Ascending aorta (tissue), 2 donors: Measurements from ENCODE around the gene PARVB. TPM values are rescaled to one million over a fixed set of nuclear protein-coding genes. Genes with fewer than 3 reads are reported as not detected.
A peak's percentile ranks its signal among the peaks of the same experiment; 100 is the strongest.

Source experiments
- DNase-seq, 2 donors: peaks; one replicate each; pipeline ENCODE4 v3.0.0-alpha.2; 2019; ENCODE audit warnings: low spot score in 2 of 2
- H3K27ac ChIP-seq, 2 donors: fragments of 200-600 bp; sonication (generic); one replicate each; pipeline ENCODE4 v1.5.1; 2016 to 2017; ENCODE audit warnings: mild to moderate bottlenecking in 1 of 2
- H3K27me3 ChIP-seq: fragments of 200-600 bp; sonication (generic); one replicate; pipeline ENCODE4 v1.5.1; 2017
- H3K36me3 ChIP-seq, 2 donors: fragments of 200-600 bp; sonication (generic); one replicate each; pipeline ENCODE4 v1.5.1; 2016
- H3K4me1 ChIP-seq, 2 donors: fragments of 200-600 bp; sonication (generic); one replicate each; pipeline ENCODE4 v1.5.1; 2016 to 2017; ENCODE audit warnings: mild to moderate bottlenecking in 1 of 2
- H3K4me3 ChIP-seq, 2 donors: fragments of 200-600 bp; sonication (generic); one replicate each; pipeline ENCODE4 v1.5.1; 2016 to 2017; ENCODE audit warnings: mild to moderate bottlenecking in 1 of 2
- H3K9me3 ChIP-seq, 2 donors: fragments of 200-600 bp; sonication (generic); one replicate each; pipeline ENCODE4 v1.5.1; 2016
- intact Hi-C: fragments of 100-400 bp; cut with DNase I; formaldehyde crosslinking; loops from one replicate; pipeline ENCODE4 v1.15.1; 2023
- total RNA-seq: library from RNA; depleted of rRNA; stranded (reverse); fragments of >200 nt; gene quantifications from one replicate; pipeline ENCODE4 v1.1.0, GENCODE V29; 2016
- TF ChIP-seq, protein P1 (sequence below), 3 experiments: fragments of 200-600 bp in 2 of 3; fragments of 450-650 bp in 1 of 3; sonication (generic) in 2 of 3; IDR thresholded peaks; one replicate each; pipeline ENCODE4 v1.5.1; 2016 to 2019; ENCODE audit warnings: antibody characterized with exemption in 3 of 3, mild to moderate bottlenecking in 1 of 3, moderate library complexity in 1 of 3

PARVB gene
- total RNA-seq, 1 donor from 2014 or later = 33.8 TPM

- Histone ChIP-seq H3K36me3 (no peaks in the 10 kb centered on the region), H3K4me3 (no peak overlapping the region), H3K4me1 (no peaks in the 10 kb centered on the region), H3K27ac (no peak overlapping the region), H3K27me3 (no peaks in the 10 kb centered on the region), H3K9me3 (no peaks in the 10 kb centered on the region)
- no peak for DNase-seq
- intact Hi-C loops = no loop called here
- TF ChIP-seq, protein P1, sequence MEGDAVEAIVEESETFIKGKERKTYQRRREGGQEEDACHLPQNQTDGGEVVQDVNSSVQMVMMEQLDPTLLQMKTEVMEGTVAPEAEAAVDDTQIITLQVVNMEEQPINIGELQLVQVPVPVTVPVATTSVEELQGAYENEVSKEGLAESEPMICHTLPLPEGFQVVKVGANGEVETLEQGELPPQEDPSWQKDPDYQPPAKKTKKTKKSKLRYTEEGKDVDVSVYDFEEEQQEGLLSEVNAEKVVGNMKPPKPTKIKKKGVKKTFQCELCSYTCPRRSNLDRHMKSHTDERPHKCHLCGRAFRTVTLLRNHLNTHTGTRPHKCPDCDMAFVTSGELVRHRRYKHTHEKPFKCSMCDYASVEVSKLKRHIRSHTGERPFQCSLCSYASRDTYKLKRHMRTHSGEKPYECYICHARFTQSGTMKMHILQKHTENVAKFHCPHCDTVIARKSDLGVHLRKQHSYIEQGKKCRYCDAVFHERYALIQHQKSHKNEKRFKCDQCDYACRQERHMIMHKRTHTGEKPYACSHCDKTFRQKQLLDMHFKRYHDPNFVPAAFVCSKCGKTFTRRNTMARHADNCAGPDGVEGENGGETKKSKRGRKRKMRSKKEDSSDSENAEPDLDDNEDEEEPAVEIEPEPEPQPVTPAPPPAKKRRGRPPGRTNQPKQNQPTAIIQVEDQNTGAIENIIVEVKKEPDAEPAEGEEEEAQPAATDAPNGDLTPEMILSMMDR (IDR thresholded peaks at IDR 0.05) = no peak
These were observed 164.2 kb downstream of the PARVB start for GRCh38 chr22:44188316-44188715.

GRCh38 chr22:44188986-44189630 lies 165.0 kb downstream of the PARVB start:
- H3K36me3 ChIP-seq = no peaks in the 10 kb centered on the region
- H3K9me3 ChIP-seq = no peaks in the 10 kb centered on the region
- intact Hi-C loops = no loop called here
- peak in 1 of 2 donors; percentile 6 for DNase-seq
- no peaks in the 10 kb centered on the region for H3K4me1 ChIP-seq
- TF ChIP-seq, protein P1 (IDR thresholded peaks at IDR 0.05) = no peak
- no peaks in the 10 kb centered on the region for H3K27me3 ChIP-seq
- H3K27ac ChIP-seq = no peak overlapping the region
- no peak overlapping the region for H3K4me3 ChIP-seq

DNA sequence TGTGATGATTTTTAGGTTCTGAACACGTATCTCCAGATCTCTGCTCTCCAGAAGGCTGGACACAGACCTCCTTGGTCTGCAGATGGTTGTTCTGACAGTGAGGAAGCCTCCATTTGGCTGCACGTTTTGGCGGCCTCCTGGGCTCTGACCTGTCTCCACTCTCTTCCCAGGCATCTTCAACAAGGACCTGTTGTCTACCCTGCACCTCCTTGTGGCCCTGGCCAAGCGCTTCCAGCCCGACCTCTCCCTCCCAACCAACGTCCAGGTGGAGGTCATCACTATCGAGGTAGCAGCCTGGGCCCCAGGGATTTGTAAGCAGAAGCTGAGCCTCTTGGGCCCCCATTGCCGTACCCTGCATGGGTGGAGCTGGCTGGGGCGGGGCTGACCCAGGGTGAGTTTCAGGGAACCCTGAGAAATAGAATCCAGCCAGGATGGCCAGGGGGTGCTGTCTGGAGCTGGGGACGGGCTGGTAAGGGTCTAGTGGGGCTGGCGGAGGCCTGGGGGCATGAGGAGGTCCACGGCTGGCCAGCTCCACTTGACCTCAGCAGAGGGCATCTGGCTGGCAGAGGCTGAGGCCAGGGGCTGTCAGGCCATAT lies 166.4 kb downstream of the PARVB start:
- Histone ChIP-seq H3K4me1 (no peaks in the 10 kb centered on the region), H3K27ac (no peak overlapping the region), H3K27me3 (no peaks in the 10 kb centered on the region), H3K9me3 (no peaks in the 10 kb centered on the region), H3K4me3 (no peak overlapping the region), H3K36me3 (no peaks in the 10 kb centered on the region)
- peak in 1 of 2 donors; percentile 5 for DNase-seq
- intact Hi-C loops = no loop called here
- TF ChIP-seq, protein P1 (IDR thresholded peaks at IDR 0.05) = no peak

- TF ChIP-seq, protein P1 (IDR thresholded peaks at IDR 0.05) = no peak
- H3K27ac ChIP-seq = no peak overlapping the region
- DNase-seq = peak in 1 of 2 donors; percentile 3
- no peaks in the 10 kb centered on the region for H3K27me3 ChIP-seq
- intact Hi-C loops = no loop called here
- H3K9me3 ChIP-seq = no peaks in the 10 kb centered on the region
- no peaks in the 10 kb centered on the region for H3K36me3 ChIP-seq
- no peaks in the 10 kb centered on the region for H3K4me1 ChIP-seq
- no peak overlapping the region for H3K4me3 ChIP-seq
These were observed 166.9 kb downstream of the PARVB start for GRCh38 chr22:44191036-44191454.

DNA sequence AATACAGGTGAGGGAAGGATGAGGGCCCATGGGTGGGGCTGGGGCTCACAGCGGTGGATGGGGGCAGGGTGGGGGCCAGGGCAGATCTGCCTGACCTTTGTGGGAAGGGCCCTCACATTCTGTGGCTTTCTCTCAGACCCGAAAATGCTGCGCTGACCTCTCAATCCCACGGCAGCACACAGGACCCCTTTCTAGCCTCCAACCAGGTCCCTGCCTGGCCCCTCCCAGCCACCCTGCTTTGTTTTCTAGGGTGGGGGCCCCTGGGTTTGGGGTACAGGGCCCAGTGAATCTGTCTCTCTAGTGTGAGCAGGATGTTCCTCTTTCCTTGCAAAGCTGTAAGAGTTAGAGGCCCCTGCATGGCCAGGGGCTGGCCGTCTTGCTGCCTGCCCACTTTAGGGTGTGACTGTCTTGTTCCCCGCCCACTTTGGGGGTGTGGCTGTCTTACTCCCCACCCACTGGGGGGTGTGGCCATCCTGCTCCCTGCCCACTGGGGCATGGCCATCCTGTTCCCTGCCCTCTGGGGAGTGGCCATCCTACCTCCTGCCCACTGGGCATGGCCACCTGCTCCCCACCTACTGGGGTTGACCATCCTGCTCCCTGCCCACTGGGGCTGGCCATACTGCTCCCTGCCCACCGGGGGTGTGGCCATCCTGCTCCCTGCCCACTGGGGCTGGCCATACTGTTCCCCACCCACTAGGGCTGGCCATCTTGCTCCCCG lies 168.2 kb downstream of the PARVB start:
- Histone ChIP-seq H3K27me3 (no peaks in the 10 kb centered on the region), H3K4me3 (no peak overlapping the region), H3K27ac (no peak overlapping the region), H3K9me3 (no peaks in the 10 kb centered on the region), H3K36me3 (no peaks in the 10 kb centered on the region), H3K4me1 (no peaks in the 10 kb centered on the region)
- DNase-seq = peak; percentile 10 to 41
- TF ChIP-seq, protein P1 (IDR thresholded peaks at IDR 0.05) = no peak
- intact Hi-C loops = no loop called here
